Measurements from ENCODE around the gene RAD17.
"Not testable (repeated sequence)": the region's sequence is repeated elsewhere in the genome, so short reads cannot be mapped to it uniquely, and the experiment has no call there.

Gene RAD17, protein sequence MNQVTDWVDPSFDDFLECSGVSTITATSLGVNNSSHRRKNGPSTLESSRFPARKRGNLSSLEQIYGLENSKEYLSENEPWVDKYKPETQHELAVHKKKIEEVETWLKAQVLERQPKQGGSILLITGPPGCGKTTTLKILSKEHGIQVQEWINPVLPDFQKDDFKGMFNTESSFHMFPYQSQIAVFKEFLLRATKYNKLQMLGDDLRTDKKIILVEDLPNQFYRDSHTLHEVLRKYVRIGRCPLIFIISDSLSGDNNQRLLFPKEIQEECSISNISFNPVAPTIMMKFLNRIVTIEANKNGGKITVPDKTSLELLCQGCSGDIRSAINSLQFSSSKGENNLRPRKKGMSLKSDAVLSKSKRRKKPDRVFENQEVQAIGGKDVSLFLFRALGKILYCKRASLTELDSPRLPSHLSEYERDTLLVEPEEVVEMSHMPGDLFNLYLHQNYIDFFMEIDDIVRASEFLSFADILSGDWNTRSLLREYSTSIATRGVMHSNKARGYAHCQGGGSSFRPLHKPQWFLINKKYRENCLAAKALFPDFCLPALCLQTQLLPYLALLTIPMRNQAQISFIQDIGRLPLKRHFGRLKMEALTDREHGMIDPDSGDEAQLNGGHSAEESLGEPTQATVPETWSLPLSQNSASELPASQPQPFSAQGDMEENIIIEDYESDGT

DNA sequence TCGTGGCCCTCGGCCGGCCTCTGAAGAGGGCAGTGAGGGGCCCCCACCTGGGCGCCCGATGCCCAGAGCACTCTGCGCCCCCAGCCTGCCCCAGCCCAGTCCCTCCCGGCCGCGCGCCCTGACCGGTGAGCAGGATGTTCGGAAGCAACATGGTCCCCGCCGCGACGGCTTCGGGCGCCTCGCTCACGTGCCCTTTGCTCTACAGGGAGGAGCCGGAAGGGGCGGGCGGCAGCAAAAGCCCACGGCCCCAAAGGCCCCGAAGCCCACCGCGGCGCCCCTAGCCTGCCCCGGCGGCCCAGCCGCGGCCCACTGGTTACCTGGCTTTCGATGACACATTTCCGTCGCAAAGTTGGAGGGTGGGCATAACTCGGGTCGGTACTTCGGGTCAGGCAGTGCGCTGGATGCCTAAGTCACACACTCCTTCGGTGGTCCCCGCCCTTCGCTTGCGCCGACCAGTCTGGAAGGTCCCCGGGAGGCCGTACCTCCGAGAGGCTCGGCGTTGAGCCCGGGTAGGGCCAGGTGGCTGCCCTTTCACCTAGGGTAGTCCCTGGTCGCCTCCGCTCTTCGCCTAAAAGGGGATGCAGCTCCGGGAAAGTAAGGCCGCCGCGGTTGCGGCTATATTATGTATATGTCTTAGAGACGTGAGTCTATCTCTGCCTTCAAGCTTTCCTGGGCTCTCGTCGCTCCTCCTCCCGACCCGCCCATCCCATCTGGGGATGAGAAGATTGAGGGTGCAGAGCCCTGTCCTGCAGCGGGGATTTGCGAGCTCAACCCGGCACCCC lies at the start of gene RAD17, which contains the start of the genes AK6 and TAF9:
Gene RAD17 (plus strand): TSS at position 479 of the 782 bp plus-strand sequence. CDS start 2,391 bp downstream, outside the sequence.
Gene AK6 (minus strand): TSS at position 181 of the 782 bp plus-strand sequence. CDS start 30 bp downstream, at position 151.
Gene TAF9 (minus strand): TSS at position 181 of the 782 bp plus-strand sequence. CDS start 3,783 bp downstream, outside the sequence.
- TF ChIP-seq, protein P1, sequence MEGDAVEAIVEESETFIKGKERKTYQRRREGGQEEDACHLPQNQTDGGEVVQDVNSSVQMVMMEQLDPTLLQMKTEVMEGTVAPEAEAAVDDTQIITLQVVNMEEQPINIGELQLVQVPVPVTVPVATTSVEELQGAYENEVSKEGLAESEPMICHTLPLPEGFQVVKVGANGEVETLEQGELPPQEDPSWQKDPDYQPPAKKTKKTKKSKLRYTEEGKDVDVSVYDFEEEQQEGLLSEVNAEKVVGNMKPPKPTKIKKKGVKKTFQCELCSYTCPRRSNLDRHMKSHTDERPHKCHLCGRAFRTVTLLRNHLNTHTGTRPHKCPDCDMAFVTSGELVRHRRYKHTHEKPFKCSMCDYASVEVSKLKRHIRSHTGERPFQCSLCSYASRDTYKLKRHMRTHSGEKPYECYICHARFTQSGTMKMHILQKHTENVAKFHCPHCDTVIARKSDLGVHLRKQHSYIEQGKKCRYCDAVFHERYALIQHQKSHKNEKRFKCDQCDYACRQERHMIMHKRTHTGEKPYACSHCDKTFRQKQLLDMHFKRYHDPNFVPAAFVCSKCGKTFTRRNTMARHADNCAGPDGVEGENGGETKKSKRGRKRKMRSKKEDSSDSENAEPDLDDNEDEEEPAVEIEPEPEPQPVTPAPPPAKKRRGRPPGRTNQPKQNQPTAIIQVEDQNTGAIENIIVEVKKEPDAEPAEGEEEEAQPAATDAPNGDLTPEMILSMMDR (IDR thresholded peaks at IDR 0.05; ENCODE audit: borderline replicate concordance, insufficient read depth, low read depth, low read length): no peak
- peak within 1 kb of the TSS; percentile 78 for H3K4me3 ChIP-seq (ENCODE audit: low read depth, low read length)

DNA sequence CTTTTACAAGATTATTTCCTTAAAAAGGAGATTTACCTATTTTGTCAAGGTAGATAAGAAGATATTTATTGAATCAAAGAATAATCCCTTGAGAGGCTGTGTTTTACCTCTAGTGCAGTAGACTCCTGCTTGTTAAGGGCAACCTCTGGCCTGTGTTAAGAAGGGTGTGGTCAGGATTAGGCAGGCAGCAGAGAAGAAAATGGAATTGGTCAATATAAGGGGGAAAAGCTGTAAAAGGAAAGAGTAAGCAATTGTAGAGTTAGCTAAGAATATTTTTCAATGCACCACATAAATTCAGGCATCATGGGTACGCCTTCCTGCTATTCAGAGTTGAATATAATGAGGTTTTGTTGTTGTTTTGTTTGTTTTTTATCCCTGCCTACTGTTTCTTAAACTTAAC lies 43.3 kb upstream of the RAD17 start:
- H3K4me3 ChIP-seq (ENCODE audit: low read depth, low read length): no peak overlapping the region
- TF ChIP-seq, protein P1 (IDR thresholded peaks at IDR 0.05; ENCODE audit: borderline replicate concordance, insufficient read depth, low read depth, low read length): no peak

DNA sequence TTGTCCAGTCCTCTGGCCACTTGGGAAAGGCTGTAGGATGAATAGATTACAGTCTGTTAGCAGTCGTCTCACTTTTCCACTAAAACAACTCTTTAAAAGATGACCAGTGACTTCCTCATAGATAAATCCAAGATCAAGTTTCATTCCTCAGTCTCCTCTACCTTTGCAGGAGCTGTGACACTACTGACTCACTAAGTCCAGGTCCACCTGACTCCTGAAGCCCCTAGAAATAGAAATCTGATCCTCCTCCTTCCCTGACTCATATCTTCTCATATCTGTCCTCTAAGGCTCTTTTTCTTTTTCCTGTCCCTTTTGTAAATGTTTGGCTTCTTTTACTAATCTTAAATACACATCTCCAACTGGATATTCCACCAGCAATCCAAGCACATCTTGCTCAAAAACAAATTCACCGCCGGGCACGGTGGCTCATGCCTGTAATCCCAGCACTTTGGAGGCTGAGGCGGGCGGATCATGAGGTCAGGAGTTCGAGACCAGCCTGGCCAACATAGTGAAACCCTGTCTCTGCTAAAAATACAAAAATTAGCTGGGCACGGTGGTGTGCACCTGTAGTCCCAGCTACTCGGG lies 39.6 kb upstream of the RAD17 start:
- TF ChIP-seq, protein P1 (IDR thresholded peaks at IDR 0.05; ENCODE audit: borderline replicate concordance, insufficient read depth, low read depth, low read length): no peak
- H3K4me3 ChIP-seq (ENCODE audit: low read depth, low read length): no peak overlapping the region

DNA sequence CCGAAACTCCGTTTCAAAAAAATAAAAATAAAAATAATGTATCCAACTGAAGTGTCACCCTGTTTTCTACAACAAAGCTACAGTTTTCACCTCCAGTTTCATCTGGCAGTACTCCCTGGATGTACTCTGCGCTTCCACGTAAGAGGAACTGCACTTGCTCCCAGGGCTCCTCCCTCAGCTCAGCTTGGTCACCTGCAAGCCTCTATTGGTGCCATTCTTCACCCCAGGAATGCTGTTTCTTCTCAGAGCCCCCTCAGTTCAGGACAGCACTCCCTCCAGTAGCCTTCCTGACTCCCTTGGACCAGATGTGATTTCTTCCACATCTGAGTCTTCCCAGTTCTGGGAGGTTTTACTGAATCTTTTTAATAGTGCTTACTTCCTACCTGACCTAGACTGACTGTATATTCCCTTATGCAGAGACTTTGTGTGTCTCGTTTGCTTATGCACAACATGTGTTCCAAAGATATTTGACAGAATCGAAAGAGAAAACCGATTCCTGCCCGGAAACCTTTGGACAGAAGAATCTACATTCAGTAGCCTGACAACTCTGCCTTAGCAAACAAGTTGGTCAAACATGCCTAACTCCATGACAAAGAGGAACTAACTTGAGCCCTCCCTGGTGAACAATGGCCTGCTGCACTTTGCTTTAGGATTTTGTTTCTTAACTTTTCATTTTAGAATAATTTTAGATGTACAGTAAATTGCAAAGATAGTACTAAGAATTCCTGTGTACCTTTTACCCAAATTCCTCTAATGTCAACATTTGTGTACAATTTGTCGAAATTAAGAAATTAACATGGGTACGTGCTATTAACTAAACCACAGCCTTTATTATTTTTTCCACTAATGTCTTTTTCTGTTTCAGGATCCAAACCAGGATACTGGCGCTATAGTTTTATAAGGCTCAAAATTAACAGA lies 37.8 kb upstream of the RAD17 start:
- TF ChIP-seq, protein P1 (IDR thresholded peaks at IDR 0.05; ENCODE audit: borderline replicate concordance, insufficient read depth, low read depth, low read length): no peak
- peak overlapping the region; percentile 70 for H3K4me3 ChIP-seq (ENCODE audit: low read depth, low read length)

DNA sequence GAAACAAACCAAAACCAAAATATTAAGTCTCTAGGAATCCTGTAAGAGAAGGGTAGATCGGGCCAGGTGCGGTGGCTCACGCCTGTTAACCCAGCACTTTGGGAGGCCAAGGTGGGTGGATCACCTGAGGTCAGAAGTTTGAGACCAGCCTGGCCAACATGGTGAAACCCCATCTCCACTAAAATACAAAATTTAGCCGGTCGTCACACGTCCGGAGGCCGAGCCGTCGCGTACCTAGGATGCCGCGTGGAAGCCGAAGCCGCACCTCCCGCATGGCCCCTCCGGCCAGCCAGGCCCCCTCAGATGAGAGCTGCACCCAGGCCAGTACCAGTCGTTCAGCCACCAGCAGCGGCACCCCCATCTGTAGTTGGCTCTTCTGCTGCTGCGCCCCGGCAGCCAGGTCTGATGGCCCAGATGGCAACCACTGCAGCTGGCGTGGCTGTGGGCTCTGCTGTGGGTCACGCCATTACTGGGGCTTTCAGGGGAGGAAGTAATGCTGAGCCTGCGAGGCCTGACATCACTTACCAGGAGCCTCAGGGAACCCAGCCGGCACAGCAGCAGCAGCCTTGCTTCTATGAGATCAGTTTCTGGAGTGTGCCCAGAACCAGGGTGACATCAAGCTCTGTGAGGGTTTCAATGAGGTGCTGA lies 35.8 kb upstream of the RAD17 start:
- not testable (repeated sequence) for H3K4me3 ChIP-seq (ENCODE audit: low read depth, low read length)

DNA sequence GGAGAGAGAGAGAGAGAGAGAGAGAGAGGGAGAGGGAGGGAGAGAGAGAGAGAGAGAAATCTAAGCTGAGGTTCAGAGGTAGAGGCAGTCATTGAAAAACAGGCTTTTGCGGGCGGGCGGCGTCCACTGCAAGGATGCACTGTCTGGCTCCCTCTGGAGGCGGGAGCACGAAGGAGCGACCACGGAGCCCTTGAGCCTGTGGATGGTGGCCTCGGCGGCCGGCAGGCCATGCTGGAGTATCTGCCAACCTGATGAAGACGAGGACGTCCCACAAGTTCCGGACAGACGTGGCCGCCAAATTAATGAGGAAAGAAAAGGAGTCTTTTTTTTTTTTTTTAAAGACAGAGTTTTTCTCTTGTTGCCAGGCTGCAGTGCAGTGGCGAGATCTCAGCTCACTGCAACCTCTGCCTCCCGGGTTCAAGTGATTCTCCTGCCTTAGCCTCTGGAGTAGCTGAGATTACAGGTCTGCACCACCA lies 34.8 kb upstream of the RAD17 start:
- TF ChIP-seq, protein P1 (IDR thresholded peaks at IDR 0.05; ENCODE audit: borderline replicate concordance, insufficient read depth, low read depth, low read length): peak; percentile 85
- no peak overlapping the region for H3K4me3 ChIP-seq (ENCODE audit: low read depth, low read length)

Measured in GM12875 (cell line).